ENCODE measurements around the gene RFNG. TPM values are rescaled to one million over a fixed set of nuclear protein-coding genes. Genes with fewer than 3 reads are reported as not detected.

RFNG gene
- total and polyA plus RNA-seq, 2 of the 13 experiments (the other 11 are each of a cell fraction or from before 2014, with no cell fraction given): 61.4 to 64.0 TPM

DNA sequence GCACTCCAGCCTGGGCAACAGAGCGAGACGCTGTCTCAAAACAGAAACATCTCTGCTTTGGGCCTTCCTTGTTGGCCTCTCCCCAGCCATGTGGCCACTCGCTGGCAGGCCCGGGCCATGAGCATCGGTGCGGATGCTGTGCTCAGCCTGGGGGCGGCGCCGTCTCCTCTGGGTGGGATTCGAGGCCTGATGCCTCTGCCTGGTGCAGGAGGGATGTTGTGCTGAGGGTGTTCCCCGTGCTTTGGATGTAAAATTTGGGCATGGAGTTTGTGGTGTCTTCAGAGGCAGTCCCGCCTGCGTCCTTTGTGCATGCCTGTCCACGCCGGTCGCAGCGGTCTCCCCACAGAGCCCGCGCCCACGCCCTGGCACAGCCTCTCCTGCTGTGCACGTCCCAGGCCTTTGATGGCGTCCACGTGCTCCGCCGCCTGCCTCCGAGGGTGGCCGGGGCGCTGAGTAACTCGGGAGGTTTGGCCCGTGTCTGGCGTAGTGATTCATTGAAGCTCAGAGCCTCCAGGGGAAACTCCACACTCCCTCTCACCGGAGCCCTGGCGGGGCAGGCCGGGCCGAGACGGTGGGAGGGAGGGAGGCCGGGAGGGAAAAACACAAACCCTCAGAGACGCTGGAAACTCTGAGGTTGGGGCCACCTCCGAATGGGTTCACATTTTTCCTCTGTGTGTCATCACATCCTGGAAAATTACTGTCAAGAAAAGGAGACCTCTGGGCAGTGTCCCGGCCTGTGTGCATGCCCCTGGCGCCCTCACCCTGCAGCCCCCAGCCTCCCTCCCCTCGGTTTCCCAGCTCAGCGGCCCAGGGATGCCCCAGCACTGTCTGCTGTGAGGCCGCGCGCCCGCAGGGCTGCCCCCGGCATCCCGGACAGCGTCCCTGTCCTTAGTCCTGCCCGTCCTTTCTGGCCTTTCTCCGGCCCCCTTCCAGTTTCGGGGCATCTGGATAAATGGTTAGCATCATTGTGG lies 47.9 kb downstream of the RFNG start (continued):
- TF ChIP-seq, protein P1, sequence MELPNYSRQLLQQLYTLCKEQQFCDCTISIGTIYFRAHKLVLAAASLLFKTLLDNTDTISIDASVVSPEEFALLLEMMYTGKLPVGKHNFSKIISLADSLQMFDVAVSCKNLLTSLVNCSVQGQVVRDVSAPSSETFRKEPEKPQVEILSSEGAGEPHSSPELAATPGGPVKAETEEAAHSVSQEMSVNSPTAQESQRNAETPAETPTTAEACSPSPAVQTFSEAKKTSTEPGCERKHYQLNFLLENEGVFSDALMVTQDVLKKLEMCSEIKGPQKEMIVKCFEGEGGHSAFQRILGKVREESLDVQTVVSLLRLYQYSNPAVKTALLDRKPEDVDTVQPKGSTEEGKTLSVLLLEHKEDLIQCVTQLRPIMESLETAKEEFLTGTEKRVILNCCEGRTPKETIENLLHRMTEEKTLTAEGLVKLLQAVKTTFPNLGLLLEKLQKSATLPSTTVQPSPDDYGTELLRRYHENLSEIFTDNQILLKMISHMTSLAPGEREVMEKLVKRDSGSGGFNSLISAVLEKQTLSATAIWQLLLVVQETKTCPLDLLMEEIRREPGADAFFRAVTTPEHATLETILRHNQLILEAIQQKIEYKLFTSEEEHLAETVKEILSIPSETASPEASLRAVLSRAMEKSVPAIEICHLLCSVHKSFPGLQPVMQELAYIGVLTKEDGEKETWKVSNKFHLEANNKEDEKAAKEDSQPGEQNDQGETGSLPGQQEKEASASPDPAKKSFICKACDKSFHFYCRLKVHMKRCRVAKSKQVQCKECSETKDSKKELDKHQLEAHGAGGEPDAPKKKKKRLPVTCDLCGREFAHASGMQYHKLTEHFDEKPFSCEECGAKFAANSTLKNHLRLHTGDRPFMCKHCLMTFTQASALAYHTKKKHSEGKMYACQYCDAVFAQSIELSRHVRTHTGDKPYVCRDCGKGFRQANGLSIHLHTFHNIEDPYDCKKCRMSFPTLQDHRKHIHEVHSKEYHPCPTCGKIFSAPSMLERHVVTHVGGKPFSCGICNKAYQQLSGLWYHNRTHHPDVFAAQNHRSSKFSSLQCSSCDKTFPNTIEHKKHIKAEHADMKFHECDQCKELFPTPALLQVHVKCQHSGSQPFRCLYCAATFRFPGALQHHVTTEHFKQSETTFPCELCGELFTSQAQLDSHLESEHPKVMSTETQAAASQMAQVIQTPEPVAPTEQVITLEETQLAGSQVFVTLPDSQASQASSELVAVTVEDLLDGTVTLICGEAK (IDR thresholded peaks at IDR 0.05): no peak
- TF ChIP-seq, protein P1 (CRISPR knock-in tag; IDR thresholded peaks at IDR 0.05): peak; percentile 88
- TF ChIP-seq, protein P2, sequence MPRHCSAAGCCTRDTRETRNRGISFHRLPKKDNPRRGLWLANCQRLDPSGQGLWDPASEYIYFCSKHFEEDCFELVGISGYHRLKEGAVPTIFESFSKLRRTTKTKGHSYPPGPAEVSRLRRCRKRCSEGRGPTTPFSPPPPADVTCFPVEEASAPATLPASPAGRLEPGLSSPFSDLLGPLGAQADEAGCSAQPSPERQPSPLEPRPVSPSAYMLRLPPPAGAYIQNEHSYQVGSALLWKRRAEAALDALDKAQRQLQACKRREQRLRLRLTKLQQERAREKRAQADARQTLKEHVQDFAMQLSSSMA (CRISPR knock-in tag; IDR thresholded peaks at IDR 0.05): peak; percentile 75; the same call in 1 of the 2 replicates
- TF ChIP-seq, protein P3, sequence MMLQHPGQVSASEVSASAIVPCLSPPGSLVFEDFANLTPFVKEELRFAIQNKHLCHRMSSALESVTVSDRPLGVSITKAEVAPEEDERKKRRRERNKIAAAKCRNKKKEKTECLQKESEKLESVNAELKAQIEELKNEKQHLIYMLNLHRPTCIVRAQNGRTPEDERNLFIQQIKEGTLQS (CRISPR knock-in tag; IDR thresholded peaks at IDR 0.05): peak; percentile 86
- TF ChIP-seq ZC3H13 (CRISPR knock-in tag; IDR thresholded peaks at IDR 0.05): no peak; the same call in none of the 2 replicates
